HG02885 (cell line): ENCODE measurements around the gene RSBN1.

Source experiments
- ATAC-seq: cut with Tn5 transposase; IDR thresholded peaks from one replicate; pipeline ENCODE4 v1.9.1; 2021; ENCODE audit warnings: mild to moderate bottlenecking; ENCODE audit not compliant: unreplicated experiment, poor library complexity

RSBN1 gene

GRCh38 chr1:113813218-113813617 lies 942 bp upstream of the RSBN1 start:
- no peak for ATAC-seq

DNA sequence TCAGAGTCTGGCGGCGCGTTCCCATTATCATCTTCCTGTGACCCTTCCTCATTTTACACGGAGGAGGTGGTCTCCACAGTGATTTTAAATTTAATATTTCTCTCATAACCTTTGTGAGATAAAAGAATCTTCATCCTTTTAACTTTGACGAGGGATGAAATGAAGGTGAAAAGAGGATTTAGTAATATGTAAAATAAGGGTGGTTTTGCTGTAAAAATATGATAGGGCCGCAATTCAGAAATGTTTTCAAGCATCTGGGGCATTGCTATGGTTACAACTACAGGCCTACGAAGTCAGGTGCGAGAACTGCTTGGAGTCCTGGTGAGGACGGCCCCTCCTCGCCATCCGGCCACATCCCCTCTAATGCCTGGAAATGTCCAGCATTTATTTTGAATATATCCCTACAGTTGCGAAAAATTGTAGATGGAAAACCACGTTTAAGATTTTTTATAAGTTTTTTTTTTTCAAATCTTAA lies 422 bp upstream of the RSBN1 start:
- ATAC-seq = no peak

DNA sequence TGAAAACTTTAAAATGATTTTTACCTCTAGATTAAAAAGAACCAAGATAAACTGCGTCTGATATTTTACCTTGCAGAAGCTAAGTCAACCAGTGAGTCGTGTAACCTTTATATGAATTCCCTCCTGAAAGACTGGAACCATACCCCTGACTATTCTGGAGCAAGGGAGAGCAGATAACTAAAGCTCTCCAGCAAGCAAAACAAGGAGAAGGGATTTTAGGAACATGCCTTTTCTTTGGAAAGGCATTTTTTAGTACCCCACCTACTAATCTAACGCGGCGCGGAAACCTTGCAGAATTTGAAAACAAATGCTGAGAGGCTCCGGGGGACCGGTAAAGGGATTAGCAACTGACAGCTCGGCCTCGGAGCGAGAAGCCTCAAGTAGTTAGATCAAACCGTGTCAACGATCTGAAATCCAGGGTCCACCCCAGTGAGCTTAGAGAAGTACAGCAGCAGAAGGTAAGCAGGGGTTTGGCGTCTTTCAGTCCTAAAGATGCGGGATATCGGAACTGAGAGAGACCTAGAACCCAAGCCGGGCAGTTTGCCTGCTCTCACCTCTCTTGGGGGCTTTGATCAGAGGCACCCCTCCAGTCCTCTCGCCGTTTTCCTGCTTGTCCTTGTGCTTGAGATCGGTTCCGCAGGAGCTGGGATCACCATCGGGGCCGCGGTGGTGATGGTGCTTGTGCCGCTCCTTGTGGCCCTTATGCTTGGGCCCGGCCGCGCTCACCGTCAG lies 954 bp downstream of the RSBN1 start:
- ATAC-seq = no peak

DNA sequence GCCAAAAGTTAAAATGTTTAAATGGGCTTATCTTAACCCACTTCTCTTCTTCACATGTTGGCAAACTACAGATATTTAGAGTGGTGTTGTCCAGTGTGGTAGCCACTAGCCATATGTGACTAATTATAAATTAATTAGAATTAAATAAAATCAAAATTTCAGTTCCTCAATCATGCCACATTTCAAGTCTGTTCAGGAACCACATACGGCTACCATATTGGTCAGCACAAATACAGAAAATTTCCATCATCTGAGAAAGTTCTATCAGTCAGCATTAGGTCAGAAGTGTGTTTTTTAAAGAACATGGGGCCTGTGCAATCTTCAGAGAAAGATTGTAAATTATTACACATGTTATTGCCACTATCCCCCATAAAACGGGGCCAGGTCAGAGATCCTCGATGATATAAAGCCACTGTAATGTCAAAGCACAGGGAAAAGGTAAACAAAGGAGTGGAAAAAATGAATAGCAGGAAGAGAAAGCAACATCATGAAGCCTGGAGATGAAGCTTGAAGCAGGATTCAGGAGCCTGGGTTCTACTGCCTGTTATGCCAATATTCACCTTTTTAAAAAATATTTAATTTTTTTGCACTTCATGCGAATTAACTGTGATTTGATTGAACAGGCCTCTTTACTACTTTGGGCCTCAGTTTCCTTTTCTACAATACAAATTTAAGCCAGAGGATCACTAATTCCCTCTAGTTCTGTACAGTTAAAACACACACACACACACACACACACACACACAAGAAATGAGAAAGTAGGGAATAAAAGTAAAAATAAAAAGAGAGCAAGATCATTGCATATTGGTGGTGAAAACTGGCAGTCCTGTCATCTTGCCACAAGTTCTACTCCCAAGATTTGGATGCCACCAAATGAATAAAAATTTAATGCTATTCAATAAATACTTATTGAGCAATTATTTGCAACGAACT lies 2.3 kb downstream of the RSBN1 start:
- no peak for ATAC-seq

GRCh38 chr1:113808450-113809195 lies 3.7 kb downstream of the RSBN1 start:
- ATAC-seq = no peak

GRCh38 chr1:113805639-113806038 lies 6.6 kb downstream of the RSBN1 start:
- ATAC-seq = no peak

- no peak for ATAC-seq
Observed at GRCh38 chr1:113805256-113805531, 7.1 kb downstream of the RSBN1 start.

GRCh38 chr1:113804421-113805255 lies 7.6 kb downstream of the RSBN1 start:
- no peak for ATAC-seq

GRCh38 chr1:113802367-113803007 lies 9.8 kb downstream of the RSBN1 start:
- no peak for ATAC-seq

- ATAC-seq = no peak
Observed at GRCh38 chr1:113800487-113800886, 11.8 kb downstream of the RSBN1 start.

DNA sequence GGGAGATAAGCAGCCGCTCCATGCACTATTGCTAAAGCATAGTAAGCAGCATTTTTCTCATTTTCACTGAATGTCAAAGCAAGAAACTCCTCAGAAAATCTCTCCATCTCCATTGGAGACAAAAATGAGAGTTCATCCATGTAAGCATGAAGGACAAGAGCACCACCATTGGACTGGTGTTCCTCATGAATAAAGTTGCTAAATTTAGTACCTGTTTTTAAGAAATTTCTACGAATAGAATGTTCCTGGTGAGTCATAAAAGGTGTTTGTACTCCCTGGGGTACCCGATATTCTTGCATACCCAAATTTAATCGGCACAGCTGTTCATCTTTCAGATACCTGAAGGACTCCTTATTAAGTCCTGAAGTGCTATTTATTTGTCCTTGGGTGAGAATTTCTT lies 14.8 kb downstream of the RSBN1 start:
- no peak for ATAC-seq

DNA sequence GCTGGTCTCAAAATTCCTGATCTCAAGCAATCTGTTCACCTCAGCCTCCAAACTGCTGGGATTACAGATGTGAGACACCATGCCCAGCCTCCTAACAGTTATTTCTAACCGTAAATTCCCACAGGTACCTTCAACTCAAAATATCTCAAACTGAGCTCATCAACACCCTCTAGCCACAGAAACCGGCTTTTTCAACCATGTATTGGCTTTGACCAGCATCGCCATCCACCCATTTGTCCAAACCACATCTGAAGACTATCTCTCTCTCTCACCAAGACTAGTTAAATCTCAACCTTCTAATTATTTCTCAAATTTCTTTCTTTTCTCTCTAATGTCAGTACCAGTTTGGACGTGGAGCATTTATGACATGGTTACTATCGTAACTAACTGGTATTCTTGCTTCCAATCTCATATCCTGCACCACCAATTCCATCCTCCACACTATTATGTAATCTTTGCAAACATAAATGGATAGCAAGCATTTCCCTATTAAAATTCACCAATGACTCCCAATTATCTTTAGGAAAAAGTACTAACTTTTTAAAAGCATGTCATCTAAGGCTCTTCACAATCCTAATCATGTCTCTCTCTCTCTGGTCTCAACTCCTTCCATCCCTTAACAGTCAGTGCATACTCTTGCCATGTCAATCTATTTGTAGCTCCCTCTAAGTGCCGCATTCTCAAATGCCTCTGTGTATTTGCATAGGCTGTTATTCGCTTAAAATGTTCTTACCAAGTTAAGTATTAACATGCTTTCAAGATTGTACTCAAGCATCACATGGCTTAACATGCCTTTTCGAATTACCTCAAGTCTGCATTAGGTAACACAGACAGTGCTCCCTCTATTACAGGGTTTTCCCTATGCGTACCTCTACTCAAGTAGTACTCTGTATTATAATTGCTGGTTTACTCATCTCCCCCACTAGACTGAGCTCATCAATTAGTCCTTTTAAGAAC lies 18.1 kb downstream of the RSBN1 start:
- ATAC-seq = no peak

DNA sequence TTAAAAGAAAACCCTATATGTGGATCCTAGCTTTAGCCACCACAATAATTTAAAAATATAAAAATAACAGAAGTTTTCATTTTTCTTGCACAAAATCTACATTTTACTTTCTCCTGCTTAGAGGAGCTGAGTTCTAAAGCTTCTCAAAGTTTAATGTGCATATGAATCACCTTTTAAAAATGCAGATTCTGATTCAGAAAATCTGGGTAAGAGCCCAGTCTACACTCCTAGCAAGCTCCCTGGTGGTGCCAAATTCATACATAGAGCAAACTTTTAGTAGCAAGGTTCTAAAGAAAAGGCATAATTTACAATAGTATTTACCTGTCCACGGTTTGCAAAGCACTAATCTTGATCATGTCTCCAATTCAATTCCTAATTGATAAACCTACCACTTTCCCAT lies 19.3 kb downstream of the RSBN1 start:
- ATAC-seq = no peak

DNA sequence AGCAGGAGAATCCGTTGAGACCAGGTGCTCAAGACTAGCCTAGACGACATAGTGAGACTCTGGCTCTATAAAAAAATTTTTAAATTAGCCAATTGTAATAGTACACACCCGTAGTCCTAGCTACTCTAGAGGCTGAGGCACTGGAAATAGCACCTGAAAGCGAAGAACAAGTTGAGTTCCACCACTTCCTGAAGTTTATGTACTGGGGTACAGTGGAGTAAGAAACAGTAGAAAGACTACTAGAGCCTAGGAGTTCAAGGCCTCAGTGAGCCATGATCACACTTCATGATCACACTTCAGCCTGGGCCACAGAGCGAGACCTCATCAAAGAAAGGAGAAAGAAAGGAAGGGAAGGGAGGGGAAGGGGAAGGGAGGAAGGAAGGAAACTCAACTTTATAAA lies 19.8 kb downstream of the RSBN1 start:
- ATAC-seq = no peak

DNA sequence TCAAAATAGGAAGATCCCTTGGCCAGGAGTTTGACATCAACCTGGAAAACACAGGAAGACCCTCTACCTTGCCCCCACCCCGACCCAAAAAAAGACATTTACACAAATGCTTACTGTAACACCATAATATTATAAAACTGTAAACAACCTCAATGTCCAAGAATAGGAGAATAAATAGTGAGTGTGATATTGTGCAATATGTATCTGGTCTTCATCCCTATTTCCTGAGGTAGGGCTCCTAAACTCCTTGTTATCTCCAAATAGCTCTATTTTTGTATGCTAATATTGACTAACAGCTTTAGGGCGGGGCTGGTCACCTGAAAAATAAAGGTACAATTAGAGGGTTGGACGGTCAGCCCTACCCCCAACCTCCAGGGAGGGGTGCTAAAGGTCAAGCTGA lies 23.5 kb downstream of the RSBN1 start:
- ATAC-seq = no peak

- no peak for ATAC-seq
Observed at GRCh38 chr1:113787663-113788062, 24.6 kb downstream of the RSBN1 start.

GRCh38 chr1:113786069-113786468 lies 26.2 kb downstream of the RSBN1 start:
- ATAC-seq = no peak

DNA sequence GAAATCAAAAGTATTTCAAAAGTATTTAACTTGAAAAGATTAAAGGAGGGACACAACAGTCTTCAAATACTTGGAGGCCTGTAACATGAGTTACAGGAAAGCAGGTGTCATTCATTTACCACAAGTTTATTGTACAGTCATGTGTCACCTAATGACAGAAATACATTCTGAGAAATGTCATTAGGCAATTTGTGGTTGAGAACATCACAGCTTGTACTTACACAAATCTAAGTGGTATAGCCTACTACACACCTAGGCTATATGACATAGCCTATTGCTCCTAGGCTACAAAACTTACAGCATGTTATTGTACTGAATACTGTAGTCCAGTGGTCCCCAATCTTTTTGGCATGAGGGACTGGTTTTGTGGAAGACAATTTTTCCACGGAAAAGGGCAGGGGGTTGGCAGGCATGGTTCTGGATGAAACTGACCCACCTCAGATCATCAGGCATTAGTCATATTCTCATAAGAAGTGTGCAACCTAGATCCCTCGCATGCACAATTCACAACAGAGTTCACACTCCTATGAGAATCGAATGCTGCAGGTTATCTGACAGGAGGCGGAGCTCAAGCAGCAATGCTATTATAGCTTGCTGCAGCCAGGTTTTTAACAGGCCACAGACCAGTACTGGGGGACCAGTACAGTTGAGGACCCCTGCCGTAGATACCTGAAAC lies 28.0 kb downstream of the RSBN1 start:
- peak; percentile 66 for ATAC-seq
